ENCODE measurements around the gene FEV. TPM values are rescaled to one million over a fixed set of nuclear protein-coding genes. Genes with fewer than 3 reads are reported as not detected.
"Not testable (repeated sequence)": the region's sequence is repeated elsewhere in the genome, so short reads cannot be mapped to it uniquely, and the experiment has no call there.

The FEV gene
- total and polyA plus RNA-seq, 2 donors (not counting 1 experiment from before 2014, with no cell fraction given) = not detected

DNA sequence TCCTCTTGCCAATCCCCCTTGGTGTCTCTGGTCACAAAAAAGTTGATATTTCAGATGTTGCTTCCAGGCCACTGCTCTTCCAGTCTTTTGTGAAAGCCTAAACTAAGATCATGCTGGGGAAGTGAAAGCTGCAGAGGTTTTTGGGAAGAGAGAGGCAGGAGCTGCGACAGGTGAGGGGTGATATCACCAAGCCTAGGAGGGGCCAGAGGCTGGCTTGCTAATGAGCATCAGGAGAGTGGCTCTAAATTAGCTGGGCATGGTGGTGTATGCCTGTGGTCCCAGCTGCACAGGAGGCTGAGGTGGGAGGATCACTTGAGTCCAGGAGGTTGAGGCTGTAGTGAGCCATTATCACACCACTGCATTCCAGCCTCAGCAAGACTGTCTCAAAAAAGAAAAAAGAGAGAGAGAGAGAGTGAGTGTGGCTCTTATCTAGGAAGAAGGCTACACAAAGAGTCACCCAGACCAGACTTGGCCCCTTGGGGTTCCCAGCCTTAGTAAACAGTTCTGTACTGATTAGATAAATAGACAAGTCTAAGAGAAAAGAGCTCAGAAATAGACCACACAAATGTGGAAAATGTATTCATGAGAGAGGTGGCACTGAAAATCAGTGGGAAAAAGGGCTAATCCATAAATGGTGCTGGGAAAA lies 40.1 kb downstream of the FEV start:
- no peak for DNase-seq (ENCODE audit: low read depth in 2 of 2)
- Histone ChIP-seq H3K9me3 (ENCODE audit: control insufficient read depth, insufficient read depth, low read depth, low read length) (no peaks in the 10 kb centered on the region), H3K4me2 (ENCODE audit: extremely low read depth, insufficient read depth, low read length) (no peak overlapping the region), H3K36me3 (ENCODE audit: control insufficient read depth, insufficient read depth, low read length) (no peaks in the 10 kb centered on the region), H3K9ac (ENCODE audit: insufficient read depth, low read length) (no peak overlapping the region), H3K27me3 (ENCODE audit: control insufficient read depth, insufficient read depth, low read length) (peaks cover 6% of the 10 kb centered on the region), H3K4me3 (replicated peaks in 1 of 4; ENCODE audit: control extremely low read depth in 1 of 4, insufficient read depth in 1 of 4, low read depth in 3 of 4, low read length in 4 of 4) (no peak overlapping the region), H2AFZ (ENCODE audit: low read length) (no peak overlapping the region), H4K20me1 (ENCODE audit: control insufficient read depth, extremely low read depth, insufficient read depth, low read length) (no peaks in the 10 kb centered on the region), H3K4me1 (ENCODE audit: control insufficient read depth, extremely low read depth, insufficient read depth, low read length) (no peaks in the 10 kb centered on the region), H3K27ac (ENCODE audit: insufficient read depth, low read length) (no peak overlapping the region), H3K79me2 (ENCODE audit: control insufficient read depth, insufficient read depth, low read length) (no peaks in the 10 kb centered on the region)
- no peak for TF ChIP-seq EZH2 (IDR thresholded peaks at IDR 0.05; ENCODE audit: low read length, missing control alignments)
- TF ChIP-seq, protein P1, sequence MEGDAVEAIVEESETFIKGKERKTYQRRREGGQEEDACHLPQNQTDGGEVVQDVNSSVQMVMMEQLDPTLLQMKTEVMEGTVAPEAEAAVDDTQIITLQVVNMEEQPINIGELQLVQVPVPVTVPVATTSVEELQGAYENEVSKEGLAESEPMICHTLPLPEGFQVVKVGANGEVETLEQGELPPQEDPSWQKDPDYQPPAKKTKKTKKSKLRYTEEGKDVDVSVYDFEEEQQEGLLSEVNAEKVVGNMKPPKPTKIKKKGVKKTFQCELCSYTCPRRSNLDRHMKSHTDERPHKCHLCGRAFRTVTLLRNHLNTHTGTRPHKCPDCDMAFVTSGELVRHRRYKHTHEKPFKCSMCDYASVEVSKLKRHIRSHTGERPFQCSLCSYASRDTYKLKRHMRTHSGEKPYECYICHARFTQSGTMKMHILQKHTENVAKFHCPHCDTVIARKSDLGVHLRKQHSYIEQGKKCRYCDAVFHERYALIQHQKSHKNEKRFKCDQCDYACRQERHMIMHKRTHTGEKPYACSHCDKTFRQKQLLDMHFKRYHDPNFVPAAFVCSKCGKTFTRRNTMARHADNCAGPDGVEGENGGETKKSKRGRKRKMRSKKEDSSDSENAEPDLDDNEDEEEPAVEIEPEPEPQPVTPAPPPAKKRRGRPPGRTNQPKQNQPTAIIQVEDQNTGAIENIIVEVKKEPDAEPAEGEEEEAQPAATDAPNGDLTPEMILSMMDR (conservative IDR thresholded peaks at IDR 0.05 in 1 of 2, IDR thresholded peaks at IDR 0.05 in 1 of 2; ENCODE audit: low read depth in 1 of 2, low read length in 2 of 2) = no peak

DNA sequence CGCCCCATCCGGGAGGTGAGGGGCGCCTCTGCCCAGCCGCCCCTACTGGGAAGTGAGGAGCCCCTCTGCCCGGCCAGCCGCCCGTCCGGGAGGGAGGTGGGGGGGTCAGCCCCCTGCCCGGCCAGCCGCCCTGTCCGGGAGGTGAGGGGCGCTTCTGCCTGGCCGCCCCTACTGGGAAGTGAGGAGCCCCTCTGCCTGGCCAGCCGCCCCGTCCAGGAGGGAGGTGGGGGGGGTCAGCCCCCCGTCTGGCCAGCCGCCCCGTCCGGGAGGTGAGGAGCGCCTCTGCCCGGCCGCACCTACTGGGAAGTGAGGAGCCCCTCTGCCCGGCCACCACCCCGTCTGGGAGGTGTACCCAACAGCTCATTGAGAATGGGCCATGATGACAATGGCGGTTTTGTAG lies 53.2 kb downstream of the FEV start:
- DNase-seq (ENCODE audit: low read depth in 2 of 2); H3K4me1 ChIP-seq (ENCODE audit: control insufficient read depth, extremely low read depth, insufficient read depth, low read length); H3K4me2 ChIP-seq (ENCODE audit: extremely low read depth, insufficient read depth, low read length); H3K9ac ChIP-seq (ENCODE audit: insufficient read depth, low read length); H3K27me3 ChIP-seq (ENCODE audit: control insufficient read depth, insufficient read depth, low read length); H3K36me3 ChIP-seq (ENCODE audit: control insufficient read depth, insufficient read depth, low read length); H3K79me2 ChIP-seq (ENCODE audit: control insufficient read depth, insufficient read depth, low read length); H3K4me3 ChIP-seq (replicated peaks in 1 of 4; ENCODE audit: control extremely low read depth in 1 of 4, insufficient read depth in 1 of 4, low read depth in 3 of 4, low read length in 4 of 4); H4K20me1 ChIP-seq (ENCODE audit: control insufficient read depth, extremely low read depth, insufficient read depth, low read length); H2AFZ ChIP-seq (ENCODE audit: low read length); H3K27ac ChIP-seq (ENCODE audit: insufficient read depth, low read length); H3K9me3 ChIP-seq (ENCODE audit: control insufficient read depth, insufficient read depth, low read depth, low read length): not testable (repeated sequence)

Other genes with a start within 250 kb of the FEV start
- gene CYP27A1, start 203.0 kb downstream of the FEV start, total RNA-seq = 40.6 and 53.8 TPM in 2 replicates
- gene CYP27A1, start 203.0 kb downstream of the FEV start, polyA plus RNA-seq = 12.7 and 16.2 TPM in 2 replicates
- gene PRKAG3, start 153.4 kb downstream of the FEV start, total RNA-seq = 0.26 and 0.33 TPM in 2 replicates
- 0.02 TPM in 1 of 2 replicates, not detected in the other for gene PRKAG3, start 153.4 kb downstream of the FEV start, polyA plus RNA-seq
- not detected in 2 replicates for gene WNT6, start 125.4 kb downstream of the FEV start, total RNA-seq
- not detected in 2 replicates for gene WNT6, start 125.4 kb downstream of the FEV start, polyA plus RNA-seq
- not detected in 2 replicates for gene WNT10A, start 104.3 kb downstream of the FEV start, total RNA-seq
- gene WNT10A, start 104.3 kb downstream of the FEV start, polyA plus RNA-seq = not detected in 2 replicates
- gene CDK5R2, start 25.5 kb downstream of the FEV start, total RNA-seq = under 0.01 and 0.17 TPM in 2 replicates
- gene CDK5R2, start 25.5 kb downstream of the FEV start, polyA plus RNA-seq = 0.02 and 0.05 TPM in 2 replicates
- gene CRYBA2, start 8.2 kb upstream of the FEV start, total RNA-seq = not detected in 2 replicates
- gene CRYBA2, start 8.2 kb upstream of the FEV start, polyA plus RNA-seq = not detected in 2 replicates
- gene CFAP65, start 56.3 kb upstream of the FEV start, total RNA-seq = not detected in 2 replicates
- not detected in 2 replicates for gene CFAP65, start 56.3 kb upstream of the FEV start, polyA plus RNA-seq
- gene IHH, start 75.7 kb upstream of the FEV start, total RNA-seq = not detected in 2 replicates
- not detected in 2 replicates for gene IHH, start 75.7 kb upstream of the FEV start, polyA plus RNA-seq
- 20.3 and 22.1 TPM in 2 replicates for gene NHEJ1, start 175.6 kb upstream of the FEV start, total RNA-seq
- gene NHEJ1, start 175.6 kb upstream of the FEV start, polyA plus RNA-seq = 22.3 and 24.8 TPM in 2 replicates
- gene SLC23A3, start 184.8 kb upstream of the FEV start, total RNA-seq = 1.8 and 2.5 TPM in 2 replicates
- 0.29 and 0.52 TPM in 2 replicates for gene SLC23A3, start 184.8 kb upstream of the FEV start, polyA plus RNA-seq
- gene CNPPD1, start 191.7 kb upstream of the FEV start, total RNA-seq = 22.6 and 33.5 TPM in 2 replicates
- 42.2 and 49.4 TPM in 2 replicates for gene CNPPD1, start 191.7 kb upstream of the FEV start, polyA plus RNA-seq
- gene RETREG2, start 193.1 kb upstream of the FEV start, total RNA-seq = 88.7 and 95.3 TPM in 2 replicates
- 64.6 and 89.5 TPM in 2 replicates for gene RETREG2, start 193.1 kb upstream of the FEV start, polyA plus RNA-seq
- gene ZFAND2B, start 221.6 kb upstream of the FEV start, total RNA-seq = 29.3 and 40.0 TPM in 2 replicates
- 26.8 and 29.9 TPM in 2 replicates for gene ZFAND2B, start 221.6 kb upstream of the FEV start, polyA plus RNA-seq
- 47.0 and 49.5 TPM in 2 replicates for gene ABCB6, start 233.8 kb upstream of the FEV start, total RNA-seq
- 12.5 and 14.7 TPM in 2 replicates for gene ABCB6, start 233.8 kb upstream of the FEV start, polyA plus RNA-seq
- gene ATG9A, start 244.5 kb upstream of the FEV start, total RNA-seq = 27.2 and 47.2 TPM in 2 replicates
- gene ATG9A, start 244.5 kb upstream of the FEV start, polyA plus RNA-seq = 64.5 and 68.2 TPM in 2 replicates
- gene ANKZF1, start 244.6 kb upstream of the FEV start, total RNA-seq = 28.8 and 32.7 TPM in 2 replicates
- gene ANKZF1, start 244.6 kb upstream of the FEV start, polyA plus RNA-seq = 9.9 and 13.2 TPM in 2 replicates